KBM-7 (cell line): ENCODE results near the gene SLX4IP.

ENCODE experiments used
- DNase-seq: peaks from one replicate; pipeline ENCODE4 v3.0.0-alpha.2; 2015
- in situ Hi-C: fragments of 300-500 bp; cut with MboI; formaldehyde crosslinking; loops from 2 replicates; pipeline ENCODE4 v1.14.3; 2020; ENCODE audit warnings: low sequenced_read_pairs, low pct_unique_long_range_greater_than_20kb, mixed read lengths

The SLX4IP gene

GRCh38 chr20:10532361-10532760, 97.3 kb downstream of the SLX4IP start:
- DNase-seq, result no peak
- in situ Hi-C loops, result no loop called here

GRCh38 chr20:10536531-10536930, 101.4 kb downstream of the SLX4IP start:
- DNase-seq, result peak; percentile 39
- in situ Hi-C loops, result no loop called here

- DNase-seq, result no peak
- in situ Hi-C loops, result no loop called here
Observed at GRCh38 chr20:10537850-10538480, 102.9 kb downstream of the SLX4IP start.

GRCh38 chr20:10538768-10539167, 103.7 kb downstream of the SLX4IP start:
- DNase-seq, result no peak
- in situ Hi-C loops, result no loop called here

GRCh38 chr20:10539818-10540553, 104.9 kb downstream of the SLX4IP start:
- no peak for DNase-seq
- in situ Hi-C loops, result no loop called here

- DNase-seq, result peak; percentile 29
- in situ Hi-C loops, result no loop called here
Observed at GRCh38 chr20:10540636-10541493, 105.8 kb downstream of the SLX4IP start.

- no peak for DNase-seq
- in situ Hi-C loops, result no loop called here
Observed at GRCh38 chr20:10541668-10542411, 106.7 kb downstream of the SLX4IP start.

GRCh38 chr20:10542442-10542841, 107.3 kb downstream of the SLX4IP start:
- in situ Hi-C loops, result no loop called here
- DNase-seq, result no peak

- DNase-seq, result no peak
- in situ Hi-C loops, result no loop called here
Observed at GRCh38 chr20:10543480-10543879, 108.4 kb downstream of the SLX4IP start.

GRCh38 chr20:10547276-10548114, 112.4 kb downstream of the SLX4IP start:
- in situ Hi-C loops, result no loop called here
- DNase-seq, result no peak

- DNase-seq, result no peak
- in situ Hi-C loops, result no loop called here
Observed at GRCh38 chr20:10549511-10549910, 114.4 kb downstream of the SLX4IP start.

GRCh38 chr20:10550204-10551118, 115.4 kb downstream of the SLX4IP start:
- DNase-seq, result peak; percentile 63
- in situ Hi-C loops, result no loop called here

- DNase-seq, result peak; percentile 76
Observed at GRCh38 chr20:10551732-10552724, 116.9 kb downstream of the SLX4IP start.

GRCh38 chr20:10553326-10553984, 118.3 kb downstream of the SLX4IP start:
- in situ Hi-C loops, result no loop called here
- peak; percentile 68 for DNase-seq

More at GRCh38 chr20:10551732-10552724, 116.9 kb downstream of the SLX4IP start:
- in situ Hi-C loops, result no loop called here

GRCh38 chr20:10554285-10554684, 119.2 kb downstream of the SLX4IP start:
- no peak for DNase-seq
- in situ Hi-C loops, result no loop called here

- in situ Hi-C loops, result no loop called here
- DNase-seq, result no peak
Observed at GRCh38 chr20:10555393-10555792, 120.3 kb downstream of the SLX4IP start.
